NB4 (cell line): ENCODE data around the gene PSMB3.

Source experiments
- CTCF ChIP-seq: IDR thresholded peaks from one replicate; pipeline ENCODE4 v1.5.1; 2012; ENCODE audit warnings: low read depth, low read length
- POLR2A ChIP-seq: IDR thresholded peaks from 2 replicates; pipeline ENCODE4 v1.6.1; 2011; ENCODE audit warnings: mild to moderate bottlenecking; ENCODE audit not compliant: insufficient read length; ENCODE audit errors: extremely low read depth

- no peak for TF ChIP-seq CTCF
- no peak for TF ChIP-seq POLR2A
These were observed 47.7 kb upstream of the PSMB3 start, which contains the start of gene MLLT6 for GRCh38 chr17:38704606-38705522.
